ENCODE measurements around the gene TLN1. TPM values are rescaled to one million over a fixed set of nuclear protein-coding genes. Genes with fewer than 3 reads are reported as not detected.

Gene TLN1
- total RNA-seq, 2 experiments from 2014 or later: 98.8 to 177 TPM

GRCh38 chr9:35774907-35775635 lies 43.1 kb upstream of the TLN1 start:
- DNase-seq (ENCODE audit: low spot score): peak; percentile 41
- POLR2A ChIA-PET: interaction anchor here (0.6 to 2.4 kb wide), 14 partner anchors 12 to 843 kb away, joined by 3 to 12 read pairs (median 4); partner anchors contain the start of genes ARHGEF39, GBA2, RGP1 and TLN1
- Histone ChIP-seq H3K4me2 (ENCODE audit: low read length) (peak overlapping the region; percentile 76), H3K4me3 (ENCODE audit: low read depth, low read length, poor library complexity, severe bottlenecking) (peak overlapping the region; percentile 39), H3K9me2 (ENCODE audit: insufficient read depth, low read length) (no peaks in the 10 kb centered on the region), H3K9me3 (ENCODE audit: low read length) (no peaks in the 10 kb centered on the region), H3K4me1 (ENCODE audit: insufficient read depth, low read length, poor library complexity, severe bottlenecking) (peaks cover 65% of the 10 kb centered on the region), H3K27ac (ENCODE audit: low read depth, low read length, poor library complexity, severe bottlenecking) (peak overlapping the region; percentile 89), H2AFZ (ENCODE audit: low read length) (peak overlapping the region; percentile 63), H3K36me3 (ENCODE audit: insufficient read depth, low read length) (peaks cover 1% of the 10 kb centered on the region), H3K79me2 (ENCODE audit: insufficient read depth, low read depth, low read length) (no peaks in the 10 kb centered on the region; the same call in 1 of the 2 replicates), H4K20me1 (ENCODE audit: insufficient read depth, low read length) (no peaks in the 10 kb centered on the region)
- intact Hi-C loops (cut with micrococcal nuclease; ENCODE audit: unreplicated experiment): no loop called here
- CTCF ChIA-PET (ENCODE audit: unreplicated experiment): interaction anchor here (0.9 to 1.5 kb wide), 5 partner anchors 15 to 47 kb away, joined by 3 to 6 read pairs (median 3); partner anchors contain the start of genes GBA2 and RGP1
- no TSS peak for BruUV-seq (replicated peaks)
- TF ChIP-seq EZH2phosphoT487 (IDR thresholded peaks at IDR 0.05; ENCODE audit: borderline replicate concordance, low read depth, low read length): no peak
- TF ChIP-seq, protein P1, sequence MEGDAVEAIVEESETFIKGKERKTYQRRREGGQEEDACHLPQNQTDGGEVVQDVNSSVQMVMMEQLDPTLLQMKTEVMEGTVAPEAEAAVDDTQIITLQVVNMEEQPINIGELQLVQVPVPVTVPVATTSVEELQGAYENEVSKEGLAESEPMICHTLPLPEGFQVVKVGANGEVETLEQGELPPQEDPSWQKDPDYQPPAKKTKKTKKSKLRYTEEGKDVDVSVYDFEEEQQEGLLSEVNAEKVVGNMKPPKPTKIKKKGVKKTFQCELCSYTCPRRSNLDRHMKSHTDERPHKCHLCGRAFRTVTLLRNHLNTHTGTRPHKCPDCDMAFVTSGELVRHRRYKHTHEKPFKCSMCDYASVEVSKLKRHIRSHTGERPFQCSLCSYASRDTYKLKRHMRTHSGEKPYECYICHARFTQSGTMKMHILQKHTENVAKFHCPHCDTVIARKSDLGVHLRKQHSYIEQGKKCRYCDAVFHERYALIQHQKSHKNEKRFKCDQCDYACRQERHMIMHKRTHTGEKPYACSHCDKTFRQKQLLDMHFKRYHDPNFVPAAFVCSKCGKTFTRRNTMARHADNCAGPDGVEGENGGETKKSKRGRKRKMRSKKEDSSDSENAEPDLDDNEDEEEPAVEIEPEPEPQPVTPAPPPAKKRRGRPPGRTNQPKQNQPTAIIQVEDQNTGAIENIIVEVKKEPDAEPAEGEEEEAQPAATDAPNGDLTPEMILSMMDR (conservative IDR thresholded peaks at IDR 0.05; ENCODE audit: low read length): 0 out of 2 replicates have a peak, but pooled peaks have one; percentile 24

DNA sequence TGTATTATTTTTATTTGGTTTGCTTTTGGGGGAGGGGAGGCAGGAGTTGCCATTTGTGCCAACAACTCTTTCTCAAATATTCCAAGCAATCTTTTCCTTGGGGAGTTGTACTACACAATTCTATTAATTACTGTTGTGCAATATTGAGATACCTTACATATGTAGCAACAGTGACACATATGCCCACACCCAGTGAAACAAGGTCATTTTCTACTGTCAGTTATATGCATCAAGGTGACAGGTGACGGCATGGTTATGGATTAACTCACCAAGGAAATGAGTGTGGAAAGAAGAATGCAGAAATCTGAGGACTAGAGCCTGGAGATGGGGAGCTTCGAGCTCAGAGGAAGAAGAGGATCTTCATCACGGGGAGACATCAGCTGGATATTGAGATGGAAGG lies 39.9 kb upstream of the TLN1 start:
- ChIA-PET CTCF (ENCODE audit: unreplicated experiment) (interaction anchor here (1.2 kb wide), 1 partner anchor 24 kb away, joined by 4 read pairs; no protein-coding TSS in a partner anchor), POLR2A (interaction anchor here (0.6 to 2.0 kb wide), 7 partner anchors 9 to 1357 kb away, joined by 3 to 9 read pairs (median 4); partner anchors contain the start of genes GBA2 and RGP1)
- Histone ChIP-seq H2AFZ (ENCODE audit: low read length) (no peak overlapping the region), H3K79me2 (ENCODE audit: insufficient read depth, low read depth, low read length) (no peaks in the 10 kb centered on the region; the same call in 1 of the 2 replicates), H3K36me3 (ENCODE audit: insufficient read depth, low read length) (no peaks in the 10 kb centered on the region), H3K27ac (ENCODE audit: low read depth, low read length, poor library complexity, severe bottlenecking) (no peak overlapping the region), H4K20me1 (ENCODE audit: insufficient read depth, low read length) (no peaks in the 10 kb centered on the region), H3K4me1 (ENCODE audit: insufficient read depth, low read length, poor library complexity, severe bottlenecking) (peaks cover 65% of the 10 kb centered on the region), H3K4me3 (ENCODE audit: low read depth, low read length, poor library complexity, severe bottlenecking) (no peak overlapping the region), H3K4me2 (ENCODE audit: low read length) (no peak overlapping the region), H3K9me2 (ENCODE audit: insufficient read depth, low read length) (no peaks in the 10 kb centered on the region), H3K9me3 (ENCODE audit: low read length) (no peaks in the 10 kb centered on the region)
- TF ChIP-seq, protein P1 (conservative IDR thresholded peaks at IDR 0.05; ENCODE audit: low read length): no peak
- TF ChIP-seq EZH2phosphoT487 (IDR thresholded peaks at IDR 0.05; ENCODE audit: borderline replicate concordance, low read depth, low read length): no peak
- intact Hi-C loops (cut with micrococcal nuclease; ENCODE audit: unreplicated experiment): no loop called here
- no peak for DNase-seq (ENCODE audit: low spot score)
- BruUV-seq (replicated peaks): no TSS peak

All from OCI-LY7 (cell line).